ENCODE results near the gene SERINC5.

Gene SERINC5

DNA sequence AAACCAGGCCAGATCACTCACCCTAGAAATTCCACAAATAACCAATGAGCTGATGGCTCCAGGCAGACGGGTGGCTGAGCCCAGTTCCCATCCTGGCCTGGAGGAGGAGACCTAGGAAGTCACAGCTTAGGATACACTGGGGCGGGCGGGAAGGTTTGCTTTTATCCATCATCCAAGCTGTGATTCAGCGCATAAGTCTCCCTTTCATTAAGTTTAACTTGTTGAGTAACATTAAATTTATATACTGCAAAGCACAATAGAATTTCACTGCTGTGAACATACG is 165.0 kb downstream of the SERINC5 start:
- DNase-seq, result no peak

- DNase-seq, result peak; percentile 69 to 73
These were observed 172.6 kb downstream of the SERINC5 start for GRCh38 chr5:80083101-80083890.

GRCh38 chr5:80082731-80083100 is 173.1 kb downstream of the SERINC5 start:
- peak; percentile 79 to 85 for DNase-seq

- DNase-seq, result no peak
These were observed 173.6 kb downstream of the SERINC5 start for GRCh38 chr5:80082281-80082680.

DNA sequence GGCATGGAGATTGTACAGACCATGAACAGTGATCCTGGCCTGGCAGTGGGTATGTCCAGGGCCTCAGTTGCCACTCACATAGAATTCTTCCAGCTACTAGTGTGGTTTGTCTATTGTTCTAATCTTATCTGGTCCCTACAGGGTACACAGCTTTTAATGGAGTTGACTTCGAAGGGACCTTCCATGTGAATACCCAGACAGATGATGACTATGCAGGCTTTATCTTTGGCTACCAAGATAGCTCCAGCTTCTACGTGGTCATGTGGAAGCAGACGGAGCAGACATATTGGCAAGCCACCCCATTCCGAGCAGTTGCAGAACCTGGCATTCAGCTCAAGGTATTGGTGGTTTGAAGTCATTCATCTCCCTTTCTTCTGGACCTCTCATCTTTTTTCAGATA is 176.9 kb downstream of the SERINC5 start:
- no peak for DNase-seq

DNA sequence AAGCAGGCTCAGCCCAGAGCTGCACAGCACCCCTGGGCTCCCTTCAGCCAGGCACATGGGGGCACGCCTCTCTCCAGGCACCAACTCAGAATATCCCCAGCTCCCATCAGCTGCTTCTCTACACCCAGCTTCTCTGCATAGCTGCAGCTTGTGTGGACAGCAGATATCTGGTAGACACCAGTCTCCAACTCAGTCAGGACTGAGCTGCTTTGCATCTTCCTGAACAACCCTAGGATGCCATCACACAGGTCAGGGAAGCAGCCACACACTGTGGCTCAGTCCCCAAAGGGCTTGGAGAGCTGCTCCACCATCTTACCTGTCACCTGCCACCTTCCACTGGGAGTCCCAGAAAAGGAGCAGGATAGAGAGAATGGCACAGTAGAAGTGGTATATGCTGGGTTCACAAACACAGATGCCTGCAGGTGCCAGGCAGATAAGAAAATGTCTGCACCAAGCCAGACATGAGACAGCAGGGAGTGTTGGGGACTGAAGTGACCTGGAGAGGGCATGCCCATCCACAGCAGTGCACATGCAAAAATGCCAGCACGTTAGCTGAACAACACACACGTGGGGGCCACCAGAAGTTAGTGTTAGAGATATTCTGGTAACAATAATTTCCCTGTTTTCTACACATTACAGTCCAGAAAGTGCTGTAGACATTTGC is 178.7 kb downstream of the SERINC5 start:
- no peak for DNase-seq

DNA sequence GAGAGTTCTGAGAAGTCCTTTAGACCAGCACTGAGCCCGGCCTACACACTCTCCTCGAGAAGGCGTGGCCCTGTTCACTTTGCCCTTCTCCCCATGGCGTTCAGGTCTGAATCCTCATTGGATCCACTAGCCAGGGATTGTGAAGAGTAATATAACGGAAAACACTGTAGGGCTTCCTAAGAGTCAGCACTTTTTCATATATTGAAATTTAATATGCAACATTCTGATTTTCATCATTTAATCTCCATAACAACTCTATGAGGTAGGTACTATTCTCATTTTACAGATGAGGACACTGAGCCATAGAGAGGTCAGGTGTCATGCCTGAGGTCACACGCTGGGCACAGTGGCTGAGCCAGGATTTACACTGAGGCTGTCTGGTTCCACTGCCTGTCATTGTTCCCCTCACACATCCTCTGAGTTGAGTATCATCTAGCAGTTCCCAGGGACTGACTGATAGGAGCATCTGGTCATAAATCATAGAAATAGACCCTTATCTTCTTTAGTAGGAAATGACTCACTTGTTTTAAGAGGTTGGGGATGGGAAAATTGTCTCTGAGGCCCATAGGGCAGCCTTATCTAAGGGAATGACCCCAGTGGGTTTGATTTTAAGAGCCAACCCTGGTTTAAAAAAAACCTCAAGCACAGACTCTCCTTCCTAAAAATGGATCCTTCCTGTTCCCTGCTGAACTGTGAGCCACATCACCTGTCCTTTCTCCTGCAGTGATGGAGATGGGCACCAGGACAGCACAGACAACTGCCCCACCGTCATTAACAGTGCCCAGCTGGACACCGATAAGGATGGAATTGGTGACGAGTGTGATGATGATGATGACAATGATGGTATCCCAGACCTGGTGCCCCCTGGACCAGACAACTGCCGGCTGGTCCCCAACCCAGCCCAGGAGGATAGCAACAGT is 179.5 kb downstream of the SERINC5 start:
- DNase-seq, result no peak

DNA sequence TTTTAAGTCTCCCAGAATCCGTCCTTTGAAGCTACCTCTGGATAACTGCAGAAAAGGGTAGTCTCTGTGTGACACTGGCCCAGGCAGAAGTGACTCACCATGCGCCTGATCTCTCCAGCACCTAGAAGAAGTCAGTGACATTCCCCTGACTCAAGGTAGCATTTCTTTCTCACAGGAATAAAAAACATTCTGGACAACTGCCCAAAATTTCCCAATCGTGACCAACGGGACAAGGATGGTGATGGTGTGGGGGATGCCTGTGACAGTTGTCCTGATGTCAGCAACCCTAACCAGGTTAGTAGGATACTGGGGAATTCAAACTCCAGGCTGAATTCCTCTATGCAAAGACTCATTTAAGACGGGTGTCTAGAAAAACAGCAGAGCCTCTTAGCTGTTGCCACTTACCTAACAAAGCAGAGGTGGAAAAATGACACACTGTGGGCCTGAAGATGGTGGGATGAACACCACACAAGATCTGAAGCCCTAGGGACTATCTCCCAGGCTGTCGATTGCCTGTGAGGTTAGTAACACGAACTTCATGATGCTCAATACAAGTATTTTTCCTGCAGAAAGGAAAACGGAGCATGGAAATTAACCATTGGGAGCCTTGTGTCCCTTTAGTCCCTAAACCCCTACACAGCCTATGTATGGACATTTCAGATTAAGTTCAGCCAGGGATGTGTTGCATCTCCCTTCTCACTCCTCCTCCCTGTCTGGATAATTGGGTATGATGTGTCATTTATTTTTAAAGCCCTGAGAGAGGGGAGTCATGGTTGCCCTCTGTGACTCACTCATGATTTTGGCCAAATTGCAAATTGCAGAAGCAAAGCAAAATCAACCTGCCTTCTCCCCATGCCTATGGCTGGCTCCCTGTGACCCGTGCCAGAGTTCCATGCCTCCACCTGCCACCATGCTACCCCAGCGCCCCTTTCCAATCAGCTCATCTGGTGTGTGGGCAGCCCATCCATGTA is 183.5 kb downstream of the SERINC5 start:
- no peak for DNase-seq

- no peak for DNase-seq
These were observed 184.3 kb downstream of the SERINC5 start for GRCh38 chr5:80071510-80072021.

DNA sequence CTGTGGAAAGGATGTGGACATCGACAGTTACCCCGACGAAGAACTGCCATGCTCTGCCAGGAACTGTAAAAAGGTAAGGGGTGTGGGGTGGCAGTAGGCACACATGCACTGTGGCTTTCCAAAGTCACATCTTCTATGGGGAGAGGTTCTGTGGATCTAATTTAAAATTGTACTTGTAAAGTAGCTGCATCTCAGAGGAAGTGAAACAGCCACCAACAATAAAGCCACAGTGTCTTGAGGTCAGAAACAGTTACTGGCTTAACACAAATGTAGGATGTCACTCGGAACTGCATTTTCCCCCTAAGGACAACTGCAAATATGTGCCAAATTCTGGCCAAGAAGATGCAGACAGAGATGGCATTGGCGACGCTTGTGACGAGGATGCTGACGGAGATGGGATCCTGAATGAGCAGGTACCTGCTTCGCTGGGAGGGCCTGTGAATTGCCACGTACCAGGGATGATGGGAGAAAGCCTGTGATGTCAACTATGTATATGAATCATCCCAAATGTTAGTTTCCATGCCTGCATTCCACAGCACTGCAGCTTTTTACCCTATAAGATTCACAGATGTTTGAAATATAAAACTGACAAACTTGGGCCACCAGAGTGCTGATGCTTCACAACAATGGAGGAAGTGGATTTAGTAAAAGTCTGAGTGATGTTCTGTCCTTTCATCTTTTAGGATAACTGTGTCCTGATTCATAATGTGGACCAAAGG is 185.4 kb downstream of the SERINC5 start:
- DNase-seq, result no peak

GRCh38 chr5:80069918-80070318 is 185.9 kb downstream of the SERINC5 start:
- DNase-seq, result no peak

DNA sequence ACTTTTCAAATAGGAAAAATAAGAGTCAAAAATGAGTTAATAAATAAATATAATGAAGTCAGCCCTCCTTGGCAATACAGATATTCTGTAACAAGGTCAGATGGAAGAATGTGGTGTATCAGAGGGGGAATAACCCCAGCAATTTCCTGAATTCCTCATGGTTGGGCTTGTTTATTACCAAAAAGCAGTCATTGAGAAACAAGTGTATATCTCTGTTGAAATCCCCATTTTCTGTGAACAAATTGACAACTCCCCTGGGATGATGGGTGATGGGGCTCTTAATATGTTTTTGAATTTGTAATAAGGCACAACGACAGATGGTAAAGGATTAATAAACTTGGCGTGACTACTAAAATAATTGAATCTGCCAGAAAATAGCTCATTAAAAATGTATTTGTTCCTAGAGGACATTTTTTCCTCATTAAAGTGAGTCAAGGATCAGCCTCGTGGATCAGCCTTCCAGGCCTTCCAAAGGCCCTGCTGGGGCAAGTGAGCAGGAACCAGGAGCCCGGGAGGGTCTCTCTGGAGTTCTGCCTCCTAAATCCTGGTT is 186.5 kb downstream of the SERINC5 start:
- DNase-seq, result no peak

DNA sequence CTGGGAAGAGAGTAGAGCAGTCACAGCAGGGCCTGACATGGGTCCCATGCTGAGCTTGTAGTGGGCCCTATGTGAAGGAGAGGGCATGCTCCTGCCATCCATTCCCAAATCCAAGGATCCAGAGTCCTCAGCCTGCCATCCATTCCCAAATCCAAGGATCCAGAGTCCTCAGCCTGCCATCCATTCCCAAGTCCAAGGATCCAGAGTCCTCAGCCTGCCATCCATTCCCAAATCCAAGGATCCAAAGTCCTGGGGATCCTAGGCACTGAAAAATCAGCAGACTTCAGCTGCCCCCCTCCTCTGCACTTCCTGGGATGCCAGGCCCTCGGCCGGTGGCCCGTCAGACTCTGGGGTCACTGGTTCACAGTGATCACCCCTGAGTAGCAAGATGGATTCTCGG is 187.1 kb downstream of the SERINC5 start:
- DNase-seq, result no peak

DNA sequence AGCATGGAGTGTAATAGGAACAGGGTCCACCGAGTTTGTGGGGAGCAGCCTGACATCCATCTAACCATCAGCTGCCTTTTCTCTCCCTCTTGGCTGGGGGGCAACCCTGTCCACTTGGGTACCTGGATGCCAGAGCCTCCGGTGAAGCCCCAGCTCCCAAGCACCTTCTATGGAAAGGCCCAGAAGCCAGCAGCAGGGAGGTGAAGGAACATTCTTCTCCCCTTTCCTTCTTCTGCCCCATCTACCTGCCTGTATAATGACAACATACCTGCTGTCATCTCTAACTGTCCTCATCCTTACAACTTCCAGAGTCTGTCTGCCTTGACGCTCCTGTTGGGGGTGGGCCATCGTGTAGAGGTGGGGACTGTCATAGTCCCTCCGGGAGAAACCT is 187.6 kb downstream of the SERINC5 start:
- no peak for DNase-seq

- no peak for DNase-seq
These were observed 188.2 kb downstream of the SERINC5 start for GRCh38 chr5:80067531-80068245.

DNA sequence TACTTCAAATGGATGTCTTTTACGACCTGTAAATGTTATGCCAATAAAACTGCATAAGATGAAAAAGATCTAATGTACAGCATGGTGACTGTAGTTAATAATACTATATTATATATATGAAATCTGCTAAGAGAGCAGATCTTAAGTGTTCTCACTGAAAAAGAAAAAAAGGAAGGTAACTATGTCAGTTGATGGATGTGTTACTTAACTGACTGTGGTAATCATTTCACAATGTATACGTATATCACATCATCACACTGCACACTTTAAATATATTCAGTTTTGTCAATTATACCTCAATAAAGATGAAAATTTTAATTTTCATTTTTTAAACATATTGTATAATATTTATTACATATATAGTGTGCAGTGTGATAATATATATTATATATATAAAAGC is 188.8 kb downstream of the SERINC5 start:
- DNase-seq, result no peak

DNA sequence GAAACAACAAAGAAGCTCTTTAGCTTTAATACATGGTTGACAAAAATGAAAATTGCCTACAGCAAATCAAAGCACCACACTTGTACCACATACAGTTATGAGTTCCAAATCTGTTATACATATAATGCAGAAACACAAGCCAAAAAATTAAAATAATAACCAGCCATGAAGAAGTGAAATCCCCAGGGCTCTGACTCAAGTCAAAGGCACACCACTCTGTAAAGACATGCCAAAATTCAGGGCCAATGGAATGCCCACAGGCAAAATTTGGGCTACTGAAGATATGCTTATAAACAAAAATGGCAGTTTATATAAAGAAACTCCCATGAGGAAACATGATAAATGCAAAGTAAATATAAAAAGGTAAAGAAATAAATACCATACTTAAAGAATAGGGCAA is 191.7 kb downstream of the SERINC5 start:
- DNase-seq, result no peak

Data from activated T-cell treated with anti-CD3 and anti-CD28 coated beads, Interleukin-2, amount 50 U/mL, for 48 hours (primary cell).